Prostate gland (tissue), 2 donors: ENCODE data around the gene KIAA1191.
A peak's percentile ranks its signal among the peaks of the same experiment; 100 is the strongest.

Experiments used
- POLR2A ChIP-seq: fragments of 450-650 bp; IDR thresholded peaks from one replicate; pipeline ENCODE4 v1.6.1; 2016; ENCODE audit warnings: antibody characterized with exemption, mild to moderate bottlenecking
- POLR2AphosphoS5 ChIP-seq: sonication (generic); formaldehyde crosslinking; IDR thresholded peaks from one replicate; pipeline ENCODE4 v1.6.1; 2017; ENCODE audit warnings: antibody characterized with exemption
- TF ChIP-seq, protein P1 (sequence below), 4 experiments: fragments of 200-600 bp in 2 of 4; fragments of 450-650 bp in 2 of 4; sonication (generic) in 2 of 4; IDR thresholded peaks; 1 replicate in 3 of 4; 2 replicates in 1 of 4; pipeline ENCODE4 v1.5.1; 2016 to 2019; ENCODE audit warnings: antibody characterized with exemption in 4 of 4, mild to moderate bottlenecking in 2 of 4, moderate library complexity in 2 of 4

DNA sequence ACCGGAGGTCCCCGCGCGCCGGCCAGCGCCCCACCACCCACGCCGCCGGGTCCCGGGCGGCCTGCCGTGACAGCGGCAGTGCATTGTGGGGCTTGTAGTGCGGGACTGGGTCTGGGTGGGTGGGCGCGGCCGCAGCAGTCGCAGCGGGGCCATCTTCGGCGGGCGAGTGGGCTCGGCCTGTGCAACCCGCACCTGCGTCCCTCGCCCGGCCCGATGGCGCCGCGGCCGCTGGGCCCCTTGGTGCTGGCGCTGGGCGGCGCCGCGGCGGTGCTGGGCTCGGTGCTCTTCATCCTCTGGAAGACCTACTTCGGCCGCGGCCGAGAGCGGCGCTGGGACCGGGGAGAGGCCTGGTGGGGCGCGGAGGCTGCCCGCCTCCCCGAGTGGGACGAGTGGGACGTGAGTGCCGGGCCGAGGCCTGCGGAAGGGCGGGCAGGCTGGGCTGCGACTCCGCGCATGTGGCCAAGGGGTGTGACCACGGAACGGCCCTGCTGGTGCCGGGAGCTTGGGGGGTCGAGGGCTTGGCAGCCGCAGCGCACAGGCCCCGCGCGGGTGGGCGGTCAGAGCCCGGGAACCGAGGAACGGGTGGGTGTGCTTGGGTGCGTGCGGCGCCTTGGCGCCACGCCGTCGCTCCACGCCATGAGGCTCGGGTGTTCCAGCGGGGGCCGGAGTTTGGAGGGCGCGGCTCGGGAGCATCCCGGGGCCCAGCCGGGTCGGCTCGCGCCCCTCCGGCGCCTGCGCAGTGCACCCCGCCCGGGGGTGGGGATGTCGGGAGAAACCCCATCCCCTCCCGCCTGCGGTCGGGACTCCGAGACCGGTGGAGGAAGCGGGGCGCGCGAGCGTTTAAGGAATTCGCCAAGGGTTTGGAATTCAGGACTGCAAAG lies 4.0 kb upstream of the KIAA1191 start, which contains the start of gene ARL10:
- TF ChIP-seq, protein P1, sequence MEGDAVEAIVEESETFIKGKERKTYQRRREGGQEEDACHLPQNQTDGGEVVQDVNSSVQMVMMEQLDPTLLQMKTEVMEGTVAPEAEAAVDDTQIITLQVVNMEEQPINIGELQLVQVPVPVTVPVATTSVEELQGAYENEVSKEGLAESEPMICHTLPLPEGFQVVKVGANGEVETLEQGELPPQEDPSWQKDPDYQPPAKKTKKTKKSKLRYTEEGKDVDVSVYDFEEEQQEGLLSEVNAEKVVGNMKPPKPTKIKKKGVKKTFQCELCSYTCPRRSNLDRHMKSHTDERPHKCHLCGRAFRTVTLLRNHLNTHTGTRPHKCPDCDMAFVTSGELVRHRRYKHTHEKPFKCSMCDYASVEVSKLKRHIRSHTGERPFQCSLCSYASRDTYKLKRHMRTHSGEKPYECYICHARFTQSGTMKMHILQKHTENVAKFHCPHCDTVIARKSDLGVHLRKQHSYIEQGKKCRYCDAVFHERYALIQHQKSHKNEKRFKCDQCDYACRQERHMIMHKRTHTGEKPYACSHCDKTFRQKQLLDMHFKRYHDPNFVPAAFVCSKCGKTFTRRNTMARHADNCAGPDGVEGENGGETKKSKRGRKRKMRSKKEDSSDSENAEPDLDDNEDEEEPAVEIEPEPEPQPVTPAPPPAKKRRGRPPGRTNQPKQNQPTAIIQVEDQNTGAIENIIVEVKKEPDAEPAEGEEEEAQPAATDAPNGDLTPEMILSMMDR (IDR thresholded peaks at IDR 0.05): no peak
- TF ChIP-seq POLR2A (peak; percentile 15), POLR2AphosphoS5 (no peak)
